Sigmoid colon (tissue), 7 donors: ENCODE data around the gene DHX9. TPM values are rescaled to one million over a fixed set of nuclear protein-coding genes. Genes with fewer than 3 reads are reported as not detected.

Experiments used
- DNase-seq: peaks from one replicate; pipeline ENCODE4 v3.0.0-alpha.2; 2019
- H3K27ac ChIP-seq, 4 donors: fragments of 200-600 bp; sonication (generic); one replicate each; pipeline ENCODE4 v1.5.1; 2016 to 2019; ENCODE audit warnings: mild to moderate bottlenecking in 1 of 4
- H3K27me3 ChIP-seq, 3 donors: fragments of 200-600 bp; sonication (generic); one replicate each; pipeline ENCODE4 v1.5.1; 2019; ENCODE audit warnings: mild to moderate bottlenecking in 1 of 3
- H3K36me3 ChIP-seq, 4 donors: fragments of 200-600 bp; sonication (generic); one replicate each; pipeline ENCODE4 v1.5.1; 2016 to 2019
- H3K4me1 ChIP-seq, 4 donors: fragments of 200-600 bp; sonication (generic); one replicate each; pipeline ENCODE4 v1.5.1; 2017 to 2019
- H3K4me3 ChIP-seq, 4 donors: fragments of 200-600 bp; sonication (generic); one replicate each; pipeline ENCODE4 v1.5.1; 2017 to 2019; ENCODE audit warnings: mild to moderate bottlenecking in 2 of 4, moderate library complexity in 1 of 4
- H3K9me3 ChIP-seq, 4 donors: fragments of 200-600 bp in 3 of 4; sonication (generic) in 3 of 4; one replicate each; pipeline versions ENCODE4 v1.5.1 to v1.6.1; 2013 to 2019
- EP300 ChIP-seq, 4 donors: sonication (generic); formaldehyde crosslinking; IDR thresholded peaks; one replicate each; pipeline ENCODE4 v1.6.1; 2017; ENCODE audit warnings: antibody characterized with exemption in 4 of 4
- POLR2A ChIP-seq, 2 donors: fragments of 450-650 bp; IDR thresholded peaks; one replicate each; pipeline ENCODE4 v1.6.1; 2016; ENCODE audit warnings: antibody characterized with exemption in 2 of 2, mild to moderate bottlenecking in 2 of 2, moderate library complexity in 2 of 2
- POLR2AphosphoS5 ChIP-seq, 4 donors: sonication (generic); formaldehyde crosslinking; IDR thresholded peaks; one replicate each; pipeline ENCODE4 v1.6.1; 2017; ENCODE audit warnings: antibody characterized with exemption in 4 of 4
- WGBS, 2 donors: extraction: QIAGEN DNeasy Blood & Tissue Kit; methylation state at CpG; one replicate each; pipeline ENCODE4 v1.1.7; 2013; 5-methylcytosine and 5-hydroxymethylcytosine counted together
- intact Hi-C: fragments of 100-400 bp; cut with DNase I; formaldehyde crosslinking; loops from one replicate; pipeline ENCODE4 v1.15.1; 2023
- polyA plus RNA-seq, 3 donors: library from polyadenylated mRNA; stranded (reverse); fragments of 200-250 nt; gene quantifications; one replicate each; pipeline ENCODE4 v1.2.3, GENCODE V29; 2013
- total RNA-seq, 4 donors: library from RNA; depleted of rRNA; stranded (reverse); fragments of >200 nt; gene quantifications; one replicate each; pipeline ENCODE4 v1.1.0, GENCODE V29; 2016
- TF ChIP-seq, protein P1 (sequence below), 4 experiments: fragments of 450-650 bp in 3 of 4; fragments of 200-600 bp in 1 of 4; IDR thresholded peaks; one replicate each; pipeline ENCODE4 v1.5.1; 2016 to 2019; ENCODE audit warnings: antibody characterized with exemption in 4 of 4, mild to moderate bottlenecking in 3 of 4, moderate library complexity in 2 of 4
- donor health status: healthy with polysubstance abuse.
- donor health status: Bipolar disorder and iron deficiency.
- donor health status: healthy.

Gene DHX9
- total and polyA plus RNA-seq, 7 donors: 25.4 to 96.7 (median 68.4) TPM

GRCh38 chr1:182905321-182905720 is 66.2 kb downstream of the DHX9 start:
- 96 to 97% methylated on average over 2 of the region's 2 CpGs for WGBS, 2 donors
- no peaks in the 10 kb centered on the region for H3K27me3 ChIP-seq

DNA sequence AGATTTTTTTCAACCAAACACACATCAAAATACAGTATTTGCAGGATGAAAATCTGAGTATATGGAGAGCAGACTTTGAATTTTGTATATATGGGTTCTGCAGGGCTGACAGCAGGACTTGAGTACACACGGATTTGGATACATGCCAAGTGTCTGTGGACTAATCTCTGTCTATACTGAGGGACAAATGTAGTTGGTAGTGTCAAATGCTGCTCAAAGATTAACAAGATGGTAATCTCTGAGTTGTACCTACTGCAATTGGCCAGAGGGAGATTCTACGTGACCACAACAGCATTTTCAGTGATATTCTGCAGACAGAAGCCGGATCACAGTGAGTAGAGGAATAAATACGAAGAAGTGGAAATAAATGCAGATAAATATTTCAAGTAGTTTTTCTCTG is 70.4 kb downstream of the DHX9 start:
- H3K4me3 ChIP-seq: no peak overlapping the region
- no peaks in the 10 kb centered on the region for H3K27me3 ChIP-seq
- no peaks in the 10 kb centered on the region for H3K9me3 ChIP-seq
- WGBS, 2 donors: 67 to 75% methylated on average over 4 of the region's 4 CpGs
- intact Hi-C loops: no loop called here
- no peaks in the 10 kb centered on the region for H3K4me1 ChIP-seq
- DNase-seq: no peak
- no peak overlapping the region for H3K27ac ChIP-seq
- no peak for TF ChIP-seq EP300 (IDR thresholded peaks at IDR 0.05)
- no peak for TF ChIP-seq POLR2A (IDR thresholded peaks at IDR 0.05)
- TF ChIP-seq POLR2AphosphoS5 (IDR thresholded peaks at IDR 0.05): no peak
- TF ChIP-seq, protein P1, sequence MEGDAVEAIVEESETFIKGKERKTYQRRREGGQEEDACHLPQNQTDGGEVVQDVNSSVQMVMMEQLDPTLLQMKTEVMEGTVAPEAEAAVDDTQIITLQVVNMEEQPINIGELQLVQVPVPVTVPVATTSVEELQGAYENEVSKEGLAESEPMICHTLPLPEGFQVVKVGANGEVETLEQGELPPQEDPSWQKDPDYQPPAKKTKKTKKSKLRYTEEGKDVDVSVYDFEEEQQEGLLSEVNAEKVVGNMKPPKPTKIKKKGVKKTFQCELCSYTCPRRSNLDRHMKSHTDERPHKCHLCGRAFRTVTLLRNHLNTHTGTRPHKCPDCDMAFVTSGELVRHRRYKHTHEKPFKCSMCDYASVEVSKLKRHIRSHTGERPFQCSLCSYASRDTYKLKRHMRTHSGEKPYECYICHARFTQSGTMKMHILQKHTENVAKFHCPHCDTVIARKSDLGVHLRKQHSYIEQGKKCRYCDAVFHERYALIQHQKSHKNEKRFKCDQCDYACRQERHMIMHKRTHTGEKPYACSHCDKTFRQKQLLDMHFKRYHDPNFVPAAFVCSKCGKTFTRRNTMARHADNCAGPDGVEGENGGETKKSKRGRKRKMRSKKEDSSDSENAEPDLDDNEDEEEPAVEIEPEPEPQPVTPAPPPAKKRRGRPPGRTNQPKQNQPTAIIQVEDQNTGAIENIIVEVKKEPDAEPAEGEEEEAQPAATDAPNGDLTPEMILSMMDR (IDR thresholded peaks at IDR 0.05): no peak
- H3K36me3 ChIP-seq: no peaks in the 10 kb centered on the region

More at GRCh38 chr1:182905321-182905720, 66.2 kb downstream of the DHX9 start:
- no peak for DNase-seq
- H3K9me3 ChIP-seq: no peaks in the 10 kb centered on the region
- no peaks in the 10 kb centered on the region for H3K4me1 ChIP-seq
- H3K4me3 ChIP-seq: no peak overlapping the region
- TF ChIP-seq EP300 (IDR thresholded peaks at IDR 0.05): no peak
- TF ChIP-seq, protein P1 (IDR thresholded peaks at IDR 0.05): no peak
- TF ChIP-seq POLR2AphosphoS5 (IDR thresholded peaks at IDR 0.05): no peak
- TF ChIP-seq POLR2A (IDR thresholded peaks at IDR 0.05): no peak
- H3K36me3 ChIP-seq: no peaks in the 10 kb centered on the region
- intact Hi-C loops: no loop called here
- no peak overlapping the region for H3K27ac ChIP-seq

DNA sequence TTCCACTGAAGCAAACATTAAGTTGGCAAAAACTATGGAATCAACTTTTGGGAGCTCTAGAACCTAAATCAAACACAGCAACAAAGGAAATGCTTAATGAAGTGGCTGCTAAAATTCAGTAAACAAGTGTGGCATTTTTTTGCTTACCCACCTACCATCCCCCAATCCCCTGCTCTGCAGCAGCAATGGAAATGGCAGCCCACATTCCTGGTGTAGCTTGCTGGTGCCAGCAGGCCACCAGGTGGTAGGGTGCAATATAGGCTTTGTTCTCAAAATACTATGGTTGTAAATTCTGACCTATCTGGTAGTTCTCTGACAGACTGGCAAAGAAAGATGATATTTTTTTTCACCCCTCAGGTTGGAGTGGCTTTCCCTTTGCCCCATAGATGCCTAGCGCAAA is 71.0 kb downstream of the DHX9 start:
- no peak for TF ChIP-seq POLR2A (IDR thresholded peaks at IDR 0.05)
- no peak for TF ChIP-seq POLR2AphosphoS5 (IDR thresholded peaks at IDR 0.05)
- TF ChIP-seq, protein P1 (IDR thresholded peaks at IDR 0.05): no peak
- no peak for TF ChIP-seq EP300 (IDR thresholded peaks at IDR 0.05)
- Histone ChIP-seq H3K4me1 (no peaks in the 10 kb centered on the region), H3K27me3 (no peaks in the 10 kb centered on the region), H3K27ac (no peak overlapping the region), H3K9me3 (no peaks in the 10 kb centered on the region), H3K36me3 (no peaks in the 10 kb centered on the region), H3K4me3 (no peak overlapping the region)
- 95 to 100% methylated on average over 1 of the region's 1 CpG for WGBS, 2 donors
- DNase-seq: no peak
- intact Hi-C loops: no loop called here

DNA sequence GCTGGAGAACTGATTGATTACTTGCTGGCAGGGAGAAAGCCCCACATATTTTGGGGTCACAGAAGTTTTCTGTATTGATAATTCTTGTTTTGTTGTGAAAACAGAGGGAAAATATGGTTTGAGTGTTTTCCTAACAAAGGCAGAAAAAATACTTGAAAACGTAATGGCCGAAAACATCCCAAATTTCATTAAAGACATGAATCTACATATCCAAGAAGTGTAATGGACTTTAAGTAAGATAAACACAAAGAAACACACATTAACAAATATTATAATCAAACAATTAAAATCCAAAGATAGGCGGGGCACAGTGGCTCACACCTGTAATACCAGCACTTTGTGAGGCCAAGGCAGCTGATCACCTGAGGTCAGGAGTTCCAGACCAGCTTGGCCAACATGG is 74.3 kb downstream of the DHX9 start:
- WGBS, 2 donors: 96 to 98% methylated on average over 3 of the region's 3 CpGs
- Histone ChIP-seq H3K9me3 (no peaks in the 10 kb centered on the region), H3K4me3 (no peak overlapping the region), H3K4me1 (no peaks in the 10 kb centered on the region), H3K27me3 (no peaks in the 10 kb centered on the region), H3K27ac (no peak overlapping the region), H3K36me3 (no peaks in the 10 kb centered on the region)
- DNase-seq: no peak
- intact Hi-C loops: no loop called here
- TF ChIP-seq POLR2A (IDR thresholded peaks at IDR 0.05) (no peak), EP300 (IDR thresholded peaks at IDR 0.05) (no peak), POLR2AphosphoS5 (IDR thresholded peaks at IDR 0.05) (no peak)
- TF ChIP-seq, protein P1 (IDR thresholded peaks at IDR 0.05): no peak

DNA sequence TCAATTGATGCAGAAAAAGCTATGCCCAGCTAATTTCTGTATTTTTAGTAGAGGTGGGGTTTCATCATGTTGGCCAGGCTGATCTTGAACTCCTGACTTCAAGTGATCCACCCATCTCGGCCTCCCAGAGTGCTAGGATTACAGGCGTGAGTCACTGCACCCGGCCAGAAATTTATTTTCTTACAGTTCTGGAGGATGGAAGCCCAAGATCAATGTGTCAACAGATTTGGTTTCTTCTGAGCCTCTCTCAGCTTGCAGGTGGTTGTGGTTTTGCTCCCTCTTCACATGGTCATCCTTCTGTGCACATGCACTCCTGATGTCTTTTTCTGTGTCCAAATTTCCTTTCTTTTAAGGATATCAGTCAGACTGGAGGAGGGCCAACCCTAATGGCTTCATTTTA is 78.2 kb downstream of the DHX9 start:
- no peak for TF ChIP-seq POLR2A (IDR thresholded peaks at IDR 0.05)
- TF ChIP-seq, protein P1 (IDR thresholded peaks at IDR 0.05): no peak
- TF ChIP-seq POLR2AphosphoS5 (IDR thresholded peaks at IDR 0.05): no peak
- TF ChIP-seq EP300 (IDR thresholded peaks at IDR 0.05): no peak
- H3K36me3 ChIP-seq: no peaks in the 10 kb centered on the region

More for the DNA sequence above, 78.2 kb downstream of the DHX9 start:
- H3K27me3 ChIP-seq: no peaks in the 10 kb centered on the region
- H3K27ac ChIP-seq: no peak overlapping the region
- peaks cover 0 to 2% (median 0%) of the 10 kb centered on the region in 4 donors for H3K9me3 ChIP-seq
- intact Hi-C loops: no loop called here
- WGBS, 2 donors: 61 to 80% methylated on average over 3 of the region's 3 CpGs
- H3K4me1 ChIP-seq: no peaks in the 10 kb centered on the region
- no peak overlapping the region for H3K4me3 ChIP-seq
- DNase-seq: no peak
